Smooth muscle cell of the coronary artery (primary cell): Measurements from ENCODE around the gene CAMTA2. TPM values are rescaled to one million over a fixed set of nuclear protein-coding genes. Genes with fewer than 3 reads are reported as not detected.

ENCODE experiments used
- total RNA-seq: library from RNA; depleted of rRNA; stranded (reverse); fragments of >200 nt; gene quantifications from 2 replicates; pipeline ENCODE4 v1.2.3, GENCODE V29; 2014; ENCODE audit warnings: low replicate concordance

The CAMTA2 gene
- total RNA-seq: 4.1 TPM in 2 replicates

GRCh38 chr17:4986951-4987766 is at the start of gene CAMTA2:
CAMTA2 (minus strand) TSS chr17:4987675; CDS start chr17:4986222, 1,453 bp downstream.

GRCh38 chr17:5035315-5035714 is 47.8 kb upstream of the CAMTA2 start, which contains the start of gene SLC52A1:
SLC52A1 (minus strand) TSS chr17:5035426; CDS start chr17:5034606, 820 bp downstream.

GRCh38 chr17:4997302-4998026 is 10.0 kb upstream of the CAMTA2 start, which contains the start of the genes INCA1 and KIF1C:
INCA1 (minus strand) TSS chr17:4997522; CDS start chr17:4994437, 3,085 bp downstream.
KIF1C (plus strand) TSS chr17:4997950; CDS start chr17:5000247, 2,297 bp downstream.

GRCh38 chr17:4967539-4968485 is 19.7 kb downstream of the CAMTA2 start, which contains the start of gene SPAG7:
SPAG7 (minus strand) TSS chr17:4967817; CDS start chr17:4967804, 13 bp downstream.

GRCh38 chr17:4950746-4951204 is 36.7 kb downstream of the CAMTA2 start, which contains the start of gene ENO3:
ENO3 (plus strand) TSS chr17:4951119; CDS start chr17:4951830, 711 bp downstream.

GRCh38 chr17:4948166-4948930 is 39.1 kb downstream of the CAMTA2 start, which contains the start of gene PFN1:
PFN1 (minus strand) TSS chr17:4948530; CDS start chr17:4948394, 136 bp downstream.

GRCh38 chr17:4939796-4940554 is 47.5 kb downstream of the CAMTA2 start, which contains the start of the genes RNF167 and SLC25A11:
RNF167 (plus strand) TSS chr17:4940268; CDS start chr17:4940910, 642 bp downstream.
SLC25A11 (minus strand) TSS chr17:4940046; CDS start chr17:4939910, 136 bp downstream.

GRCh38 chr17:4931963-4932362 is 55.5 kb downstream of the CAMTA2 start, which contains the start of gene GP1BA:
GP1BA (plus strand) TSS chr17:4932277; CDS start chr17:4932605, 328 bp downstream.

Other genes starting within 250 kb of the CAMTA2 start
- gene ZMYND15, start 247.8 kb downstream of the CAMTA2 start, total RNA-seq: 0.23 TPM in 1 of 2 replicates, not detected in the other
- 0.59 and 0.83 TPM in 2 replicates for gene CXCL16, start 247.7 kb downstream of the CAMTA2 start, total RNA-seq
- gene TM4SF5, start 215.8 kb downstream of the CAMTA2 start, total RNA-seq: not detected in 2 replicates
- gene VMO1, start 201.3 kb downstream of the CAMTA2 start, total RNA-seq: 0.08 and 0.23 TPM in 2 replicates
- gene GLTPD2, start 198.7 kb downstream of the CAMTA2 start, total RNA-seq: not detected in 2 replicates
- 121 and 237 TPM in 2 replicates for gene PSMB6, start 191.5 kb downstream of the CAMTA2 start, total RNA-seq
- gene PLD2, start 180.5 kb downstream of the CAMTA2 start, total RNA-seq: 15.1 and 16.5 TPM in 2 replicates
- gene MINK1, start 154.3 kb downstream of the CAMTA2 start, total RNA-seq: 20.7 and 36.0 TPM in 2 replicates
- 2.1 and 7.4 TPM in 2 replicates for gene C17orf107, start 88.1 kb downstream of the CAMTA2 start, total RNA-seq
- 0.38 and 0.47 TPM in 2 replicates for gene CHRNE, start 84.6 kb downstream of the CAMTA2 start, total RNA-seq
- not detected in 2 replicates for gene GP1BA, start 55.4 kb downstream of the CAMTA2 start, total RNA-seq
- gene SLC25A11, start 47.6 kb downstream of the CAMTA2 start, total RNA-seq: 51.1 and 76.2 TPM in 2 replicates
- 12.1 and 13.3 TPM in 2 replicates for gene RNF167, start 47.4 kb downstream of the CAMTA2 start, total RNA-seq
- gene PFN1, start 39.1 kb downstream of the CAMTA2 start, total RNA-seq: 665 and 1,065 TPM in 2 replicates
- 2.7 and 4.9 TPM in 2 replicates for gene ENO3, start 36.6 kb downstream of the CAMTA2 start, total RNA-seq
- gene SPAG7, start 19.9 kb downstream of the CAMTA2 start, total RNA-seq: 44.5 and 69.5 TPM in 2 replicates
- 0.30 and 1.1 TPM in 2 replicates for gene INCA1, start 9.8 kb upstream of the CAMTA2 start, total RNA-seq
- 67.5 and 86.1 TPM in 2 replicates for gene KIF1C, start 10.3 kb upstream of the CAMTA2 start, total RNA-seq
- 0.15 and 0.82 TPM in 2 replicates for gene SLC52A1, start 47.8 kb upstream of the CAMTA2 start, total RNA-seq
- 0.47 and 0.90 TPM in 2 replicates for gene ZFP3, start 90.8 kb upstream of the CAMTA2 start, total RNA-seq
- 4.2 and 4.7 TPM in 2 replicates for gene ZNF232, start 124.2 kb upstream of the CAMTA2 start, total RNA-seq
- gene USP6, start 128.4 kb upstream of the CAMTA2 start, total RNA-seq: not detected in 2 replicates
- gene ZNF594, start 204.2 kb upstream of the CAMTA2 start, total RNA-seq: 3.3 and 5.3 TPM in 2 replicates
- gene SCIMP, start 247.2 kb upstream of the CAMTA2 start, total RNA-seq: not detected in 2 replicates